ENCODE measurements around the gene POLR2I. TPM values are rescaled to one million over a fixed set of nuclear protein-coding genes. Genes with fewer than 3 reads are reported as not detected.

The POLR2I gene
- total and polyA plus RNA-seq, 9 of the 15 experiments (the other 6 are each of a cell fraction or from before 2014, with no cell fraction given): 28.0 to 283 (median 123) TPM

GRCh38 chr19:36140304-36141038 lies 25.8 kb upstream of the POLR2I start (continued):
- TF ChIP-seq, protein P1, sequence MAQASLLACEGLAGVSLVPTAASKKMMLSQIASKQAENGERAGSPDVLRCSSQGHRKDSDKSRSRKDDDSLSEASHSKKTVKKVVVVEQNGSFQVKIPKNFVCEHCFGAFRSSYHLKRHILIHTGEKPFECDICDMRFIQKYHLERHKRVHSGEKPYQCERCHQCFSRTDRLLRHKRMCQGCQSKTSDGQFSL (CRISPR knock-in tag; IDR thresholded peaks at IDR 0.05): no peak
- TF ChIP-seq, protein P1 (tag; IDR thresholded peaks at IDR 0.05): no peak
- no peak for TF ChIP-seq GATAD2A (IDR thresholded peaks at IDR 0.05)
- no peak for TF ChIP-seq TAF9B (IDR thresholded peaks at IDR 0.05; ENCODE audit: partially characterized antibody)
- TF ChIP-seq ZNF347 (CRISPR knock-in tag; IDR thresholded peaks at IDR 0.05; ENCODE audit: low read depth): no peak
- TF ChIP-seq YBX1 (IDR thresholded peaks at IDR 0.05): no peak
- TF ChIP-seq LARP7 (IDR thresholded peaks at IDR 0.05): no peak
- no peak for TF ChIP-seq ZNF253 (CRISPR knock-in tag; conservative IDR thresholded peaks at IDR 0.05)
- TF ChIP-seq ZNF589 (CRISPR knock-in tag; IDR thresholded peaks at IDR 0.05; ENCODE audit: low read depth): no peak
- TF ChIP-seq, protein P2, sequence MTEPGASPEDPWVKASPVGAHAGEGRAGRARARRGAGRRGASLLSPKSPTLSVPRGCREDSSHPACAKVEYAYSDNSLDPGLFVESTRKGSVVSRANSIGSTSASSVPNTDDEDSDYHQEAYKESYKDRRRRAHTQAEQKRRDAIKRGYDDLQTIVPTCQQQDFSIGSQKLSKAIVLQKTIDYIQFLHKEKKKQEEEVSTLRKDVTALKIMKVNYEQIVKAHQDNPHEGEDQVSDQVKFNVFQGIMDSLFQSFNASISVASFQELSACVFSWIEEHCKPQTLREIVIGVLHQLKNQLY (CRISPR knock-in tag; conservative IDR thresholded peaks at IDR 0.05): no peak
- 0 out of 2 replicates have a peak, but pooled peaks have one; percentile 15 for TF ChIP-seq TEAD4 (IDR thresholded peaks at IDR 0.05; ENCODE audit: low read length)
- TF ChIP-seq TEAD4 (CRISPR knock-in tag; IDR thresholded peaks at IDR 0.05; ENCODE audit: borderline replicate concordance): no peak
- TF ChIP-seq RB1 (IDR thresholded peaks at IDR 0.05; ENCODE audit: low read depth): no peak
- TF ChIP-seq NRF1 (conservative IDR thresholded peaks at IDR 0.05 in 1 of 2, IDR thresholded peaks at IDR 0.05 in 1 of 2): no peak
- TF ChIP-seq SRSF3 (IDR thresholded peaks at IDR 0.05; ENCODE audit: insufficient read depth, low read length): no peak
- TF ChIP-seq CCAR2 (IDR thresholded peaks at IDR 0.05; ENCODE audit: low read depth, low read length): no peak
- 0 out of 2 replicates have a peak, but pooled peaks have one; percentile 12 for TF ChIP-seq MXI1 (IDR thresholded peaks at IDR 0.05; ENCODE audit: low read depth, low read length)
- no peak for TF ChIP-seq HNRNPUL1 (IDR thresholded peaks at IDR 0.05; ENCODE audit: low read length)
- TF ChIP-seq LEF1 (IDR thresholded peaks at IDR 0.05): no peak
- TF ChIP-seq ZBTB7A (IDR thresholded peaks at IDR 0.05; ENCODE audit: borderline replicate concordance, control insufficient read depth, low read depth, low read length): peak; percentile 78
- TF ChIP-seq, protein P3, sequence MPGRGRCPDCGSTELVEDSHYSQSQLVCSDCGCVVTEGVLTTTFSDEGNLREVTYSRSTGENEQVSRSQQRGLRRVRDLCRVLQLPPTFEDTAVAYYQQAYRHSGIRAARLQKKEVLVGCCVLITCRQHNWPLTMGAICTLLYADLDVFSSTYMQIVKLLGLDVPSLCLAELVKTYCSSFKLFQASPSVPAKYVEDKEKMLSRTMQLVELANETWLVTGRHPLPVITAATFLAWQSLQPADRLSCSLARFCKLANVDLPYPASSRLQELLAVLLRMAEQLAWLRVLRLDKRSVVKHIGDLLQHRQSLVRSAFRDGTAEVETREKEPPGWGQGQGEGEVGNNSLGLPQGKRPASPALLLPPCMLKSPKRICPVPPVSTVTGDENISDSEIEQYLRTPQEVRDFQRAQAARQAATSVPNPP (IDR thresholded peaks at IDR 0.05; ENCODE audit: borderline replicate concordance, insufficient read depth, insufficient read length): no peak
- no peak for TF ChIP-seq MITF (IDR thresholded peaks at IDR 0.05)
- peak in 1 of 2 experiments; percentile 80; a peak in 1 of 4 replicates for TF ChIP-seq SIN3A (IDR thresholded peaks at IDR 0.05; ENCODE audit: borderline replicate concordance in 2 of 2, control insufficient read depth in 1 of 2, low read depth in 2 of 2, low read length in 2 of 2)
- TF ChIP-seq ZEB2 (IDR thresholded peaks at IDR 0.05): no peak
- TF ChIP-seq, protein P4, sequence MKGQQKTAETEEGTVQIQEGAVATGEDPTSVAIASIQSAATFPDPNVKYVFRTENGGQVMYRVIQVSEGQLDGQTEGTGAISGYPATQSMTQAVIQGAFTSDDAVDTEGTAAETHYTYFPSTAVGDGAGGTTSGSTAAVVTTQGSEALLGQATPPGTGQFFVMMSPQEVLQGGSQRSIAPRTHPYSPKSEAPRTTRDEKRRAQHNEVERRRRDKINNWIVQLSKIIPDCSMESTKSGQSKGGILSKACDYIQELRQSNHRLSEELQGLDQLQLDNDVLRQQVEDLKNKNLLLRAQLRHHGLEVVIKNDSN (CRISPR knock-in tag; IDR thresholded peaks at IDR 0.05): 0 out of 2 replicates have a peak, but pooled peaks have one; percentile 14

Data from K562 (cell line).